HEK293 (cell line): ENCODE results near the gene ERBB2.
A peak's percentile ranks its signal among the peaks of the same experiment; 100 is the strongest.

Source experiments
- KLF8 ChIP-seq: fragments of 450-650 bp; formaldehyde crosslinking; IDR thresholded peaks from 2 replicates; pipeline ENCODE4 v1.5.1; 2016; ENCODE audit warnings: missing biosample characterization, missing genetic modification characterization
- MYNN ChIP-seq: fragments of 450-650 bp; formaldehyde crosslinking; IDR thresholded peaks from 2 replicates; pipeline ENCODE4 v1.5.1; 2016; ENCODE audit warnings: missing biosample characterization, missing genetic modification characterization, borderline replicate concordance
- MZF1 ChIP-seq: fragments of 450-650 bp; formaldehyde crosslinking; IDR thresholded peaks from 2 replicates; pipeline ENCODE4 v1.5.1; 2017; ENCODE audit warnings: missing biosample characterization, missing genetic modification characterization, borderline replicate concordance
- SETDB1 ChIP-seq: IDR thresholded peaks from one replicate; pipeline ENCODE4 v1.6.1; 2017; ENCODE audit warnings: mild to moderate bottlenecking, low read length, moderate library complexity, mixed read lengths; ENCODE audit not compliant: insufficient read length
- SP7 ChIP-seq: fragments of 450-650 bp; formaldehyde crosslinking; IDR thresholded peaks from 2 replicates; pipeline ENCODE4 v1.5.1; 2016; ENCODE audit warnings: missing biosample characterization, missing genetic modification characterization
- ZBTB1 ChIP-seq: fragments of 450-650 bp; formaldehyde crosslinking; IDR thresholded peaks from 2 replicates; pipeline ENCODE4 v1.5.1; 2016; ENCODE audit warnings: missing biosample characterization, missing genetic modification characterization
- ZBTB48 ChIP-seq: fragments of 450-650 bp; formaldehyde crosslinking; IDR thresholded peaks from 2 replicates; pipeline ENCODE4 v1.5.1; 2016; ENCODE audit warnings: missing biosample characterization, missing genetic modification characterization
- ZBTB7A ChIP-seq: fragments of 450-650 bp; formaldehyde crosslinking; IDR thresholded peaks from 2 replicates; pipeline ENCODE4 v1.5.1; 2016; ENCODE audit warnings: low read depth, missing biosample characterization, missing genetic modification characterization
- ZIC2 ChIP-seq: fragments of 450-650 bp; formaldehyde crosslinking; IDR thresholded peaks from 2 replicates; pipeline ENCODE4 v1.5.1; 2016; ENCODE audit warnings: missing biosample characterization, missing genetic modification characterization
- ZNF112 ChIP-seq: fragments of 450-650 bp; formaldehyde crosslinking; IDR thresholded peaks from 2 replicates; pipeline ENCODE4 v1.5.0; 2017; ENCODE audit warnings: missing biosample characterization, missing genetic modification characterization
- ZNF140 ChIP-seq: fragments of 450-650 bp; formaldehyde crosslinking; IDR thresholded peaks from 2 replicates; pipeline ENCODE4 v1.5.1; 2016; ENCODE audit warnings: missing biosample characterization, missing genetic modification characterization
- ZNF146 ChIP-seq: fragments of 450-650 bp; formaldehyde crosslinking; IDR thresholded peaks from 2 replicates; pipeline ENCODE4 v1.5.1; 2016; ENCODE audit warnings: missing biosample characterization, missing genetic modification characterization
- ZNF155 ChIP-seq: fragments of 450-650 bp; formaldehyde crosslinking; IDR thresholded peaks from 2 replicates; pipeline ENCODE4 v1.5.1; 2016; ENCODE audit warnings: missing biosample characterization, missing genetic modification characterization
- ZNF169 ChIP-seq: fragments of 450-650 bp; formaldehyde crosslinking; IDR thresholded peaks from 2 replicates; pipeline ENCODE4 v1.5.1; 2016; ENCODE audit warnings: missing biosample characterization, missing genetic modification characterization
- ZNF175 ChIP-seq: fragments of 450-650 bp; formaldehyde crosslinking; IDR thresholded peaks from 2 replicates; pipeline ENCODE4 v1.5.1; 2016; ENCODE audit warnings: missing biosample characterization, missing genetic modification characterization
- ZNF214 ChIP-seq: fragments of 450-650 bp; formaldehyde crosslinking; IDR thresholded peaks from 2 replicates; pipeline ENCODE4 v1.5.1; 2017; ENCODE audit warnings: missing biosample characterization, mild to moderate bottlenecking, missing genetic modification characterization, borderline replicate concordance
- ZNF221 ChIP-seq: fragments of 450-650 bp; formaldehyde crosslinking; IDR thresholded peaks from 2 replicates; pipeline ENCODE4 v1.5.1; 2017; ENCODE audit warnings: missing biosample characterization, missing genetic modification characterization, borderline replicate concordance
- ZNF302 ChIP-seq: fragments of 450-650 bp; formaldehyde crosslinking; IDR thresholded peaks from 2 replicates; pipeline ENCODE4 v1.5.1; 2016; ENCODE audit warnings: missing biosample characterization, missing genetic modification characterization, low read depth
- ZNF311 ChIP-seq: fragments of 450-650 bp; formaldehyde crosslinking; IDR thresholded peaks from 2 replicates; pipeline ENCODE4 v1.5.1; 2017; ENCODE audit warnings: missing biosample characterization, missing genetic modification characterization, borderline replicate concordance
- ZNF324 ChIP-seq: fragments of 450-650 bp; formaldehyde crosslinking; IDR thresholded peaks from 2 replicates; pipeline ENCODE4 v1.5.1; 2016; ENCODE audit warnings: missing biosample characterization, missing genetic modification characterization
- ZNF354C ChIP-seq: fragments of 450-650 bp; formaldehyde crosslinking; IDR thresholded peaks from 2 replicates; pipeline ENCODE4 v1.5.1; 2016; ENCODE audit warnings: missing biosample characterization, missing genetic modification characterization, low read depth, borderline replicate concordance
- ZNF37A ChIP-seq: fragments of 450-650 bp; IDR thresholded peaks from 2 replicates; pipeline ENCODE4 v1.5.1; 2018; ENCODE audit warnings: missing biosample characterization, missing genetic modification characterization
- ZNF433 ChIP-seq: fragments of 450-650 bp; formaldehyde crosslinking; IDR thresholded peaks from 2 replicates; pipeline ENCODE4 v1.5.1; 2016; ENCODE audit warnings: missing biosample characterization, missing genetic modification characterization, low read depth
- ZNF558 ChIP-seq: fragments of 450-650 bp; formaldehyde crosslinking; IDR thresholded peaks from 2 replicates; pipeline ENCODE4 v1.5.1; 2016; ENCODE audit warnings: missing biosample characterization, missing genetic modification characterization
- ZNF600 ChIP-seq: fragments of 450-650 bp; formaldehyde crosslinking; IDR thresholded peaks from 2 replicates; pipeline ENCODE4 v1.5.1; 2016; ENCODE audit warnings: missing biosample characterization, missing genetic modification characterization
- ZNF629 ChIP-seq: fragments of 450-650 bp; formaldehyde crosslinking; IDR thresholded peaks from 2 replicates; pipeline ENCODE4 v1.5.1; 2017; ENCODE audit warnings: missing biosample characterization, missing genetic modification characterization
- TF ChIP-seq, protein P1 (sequence below): fragments of 450-650 bp; formaldehyde crosslinking; conservative IDR thresholded peaks from 2 replicates; pipeline ENCODE4 v1.5.1; 2016; ENCODE audit warnings: low read depth, missing biosample characterization, missing genetic modification characterization
- TF ChIP-seq, protein P2 (sequence below): fragments of 450-650 bp; formaldehyde crosslinking; IDR thresholded peaks from 2 replicates; pipeline ENCODE4 v1.5.1; 2016; ENCODE audit warnings: missing biosample characterization, missing genetic modification characterization
- TF ChIP-seq, protein P3 (sequence below): fragments of 450-650 bp; formaldehyde crosslinking; IDR thresholded peaks from 2 replicates; pipeline ENCODE4 v1.5.1; 2016; ENCODE audit warnings: missing biosample characterization, missing genetic modification characterization
- TF ChIP-seq, protein P4 (sequence below): fragments of 450-650 bp; formaldehyde crosslinking; IDR thresholded peaks from 2 replicates; pipeline ENCODE4 v1.5.1; 2016; ENCODE audit warnings: missing biosample characterization, missing genetic modification characterization

The ERBB2 gene

DNA sequence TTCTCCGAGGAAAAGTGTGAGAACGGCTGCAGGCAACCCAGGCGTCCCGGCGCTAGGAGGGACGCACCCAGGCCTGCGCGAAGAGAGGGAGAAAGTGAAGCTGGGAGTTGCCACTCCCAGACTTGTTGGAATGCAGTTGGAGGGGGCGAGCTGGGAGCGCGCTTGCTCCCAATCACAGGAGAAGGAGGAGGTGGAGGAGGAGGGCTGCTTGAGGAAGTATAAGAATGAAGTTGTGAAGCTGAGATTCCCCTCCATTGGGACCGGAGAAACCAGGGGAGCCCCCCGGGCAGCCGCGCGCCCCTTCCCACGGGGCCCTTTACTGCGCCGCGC, at the start of gene ERBB2 (continued):
- TF ChIP-seq ZNF146 (tag by site-specific recombination), result no peak
- no peak for TF ChIP-seq ZNF433 (tag by site-specific recombination)
- TF ChIP-seq KLF8 (tag by site-specific recombination), result peak; percentile 70; the same call in 1 of the 2 replicates
- TF ChIP-seq, protein P1, sequence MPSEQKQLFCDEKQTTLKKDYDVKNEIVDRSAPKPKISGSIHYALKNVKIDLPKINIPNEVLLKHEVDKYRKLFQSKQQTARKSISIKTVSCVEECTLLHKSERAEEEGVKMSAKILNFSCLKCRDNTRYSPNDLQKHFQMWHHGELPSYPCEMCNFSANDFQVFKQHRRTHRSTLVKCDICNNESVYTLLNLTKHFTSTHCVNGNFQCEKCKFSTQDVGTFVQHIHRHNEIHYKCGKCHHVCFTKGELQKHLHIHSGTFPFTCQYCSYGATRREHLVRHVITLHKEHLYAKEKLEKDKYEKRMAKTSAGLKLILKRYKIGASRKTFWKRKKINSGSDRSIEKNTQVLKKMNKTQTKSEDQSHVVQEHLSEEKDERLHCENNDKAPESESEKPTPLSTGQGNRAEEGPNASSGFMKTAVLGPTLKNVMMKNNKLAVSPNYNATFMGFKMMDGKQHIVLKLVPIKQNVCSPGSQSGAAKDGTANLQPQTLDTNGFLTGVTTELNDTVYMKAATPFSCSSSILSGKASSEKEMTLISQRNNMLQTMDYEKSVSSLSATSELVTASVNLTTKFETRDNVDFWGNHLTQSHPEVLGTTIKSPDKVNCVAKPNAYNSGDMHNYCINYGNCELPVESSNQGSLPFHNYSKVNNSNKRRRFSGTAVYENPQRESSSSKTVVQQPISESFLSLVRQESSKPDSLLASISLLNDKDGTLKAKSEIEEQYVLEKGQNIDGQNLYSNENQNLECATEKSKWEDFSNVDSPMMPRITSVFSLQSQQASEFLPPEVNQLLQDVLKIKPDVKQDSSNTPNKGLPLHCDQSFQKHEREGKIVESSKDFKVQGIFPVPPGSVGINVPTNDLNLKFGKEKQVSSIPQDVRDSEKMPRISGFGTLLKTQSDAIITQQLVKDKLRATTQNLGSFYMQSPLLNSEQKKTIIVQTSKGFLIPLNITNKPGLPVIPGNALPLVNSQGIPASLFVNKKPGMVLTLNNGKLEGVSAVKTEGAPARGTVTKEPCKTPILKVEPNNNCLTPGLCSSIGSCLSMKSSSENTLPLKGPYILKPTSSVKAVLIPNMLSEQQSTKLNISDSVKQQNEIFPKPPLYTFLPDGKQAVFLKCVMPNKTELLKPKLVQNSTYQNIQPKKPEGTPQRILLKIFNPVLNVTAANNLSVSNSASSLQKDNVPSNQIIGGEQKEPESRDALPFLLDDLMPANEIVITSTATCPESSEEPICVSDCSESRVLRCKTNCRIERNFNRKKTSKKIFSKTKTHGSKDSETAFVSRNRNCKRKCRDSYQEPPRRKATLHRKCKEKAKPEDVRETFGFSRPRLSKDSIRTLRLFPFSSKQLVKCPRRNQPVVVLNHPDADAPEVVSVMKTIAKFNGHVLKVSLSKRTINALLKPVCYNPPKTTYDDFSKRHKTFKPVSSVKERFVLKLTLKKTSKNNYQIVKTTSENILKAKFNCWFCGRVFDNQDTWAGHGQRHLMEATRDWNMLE (tag by site-specific recombination), result no peak
- TF ChIP-seq, protein P2, sequence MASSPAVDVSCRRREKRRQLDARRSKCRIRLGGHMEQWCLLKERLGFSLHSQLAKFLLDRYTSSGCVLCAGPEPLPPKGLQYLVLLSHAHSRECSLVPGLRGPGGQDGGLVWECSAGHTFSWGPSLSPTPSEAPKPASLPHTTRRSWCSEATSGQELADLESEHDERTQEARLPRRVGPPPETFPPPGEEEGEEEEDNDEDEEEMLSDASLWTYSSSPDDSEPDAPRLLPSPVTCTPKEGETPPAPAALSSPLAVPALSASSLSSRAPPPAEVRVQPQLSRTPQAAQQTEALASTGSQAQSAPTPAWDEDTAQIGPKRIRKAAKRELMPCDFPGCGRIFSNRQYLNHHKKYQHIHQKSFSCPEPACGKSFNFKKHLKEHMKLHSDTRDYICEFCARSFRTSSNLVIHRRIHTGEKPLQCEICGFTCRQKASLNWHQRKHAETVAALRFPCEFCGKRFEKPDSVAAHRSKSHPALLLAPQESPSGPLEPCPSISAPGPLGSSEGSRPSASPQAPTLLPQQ, result no peak
- TF ChIP-seq MYNN (tag by site-specific recombination), result no peak
- TF ChIP-seq ZBTB48, result no peak
- TF ChIP-seq, protein P3, sequence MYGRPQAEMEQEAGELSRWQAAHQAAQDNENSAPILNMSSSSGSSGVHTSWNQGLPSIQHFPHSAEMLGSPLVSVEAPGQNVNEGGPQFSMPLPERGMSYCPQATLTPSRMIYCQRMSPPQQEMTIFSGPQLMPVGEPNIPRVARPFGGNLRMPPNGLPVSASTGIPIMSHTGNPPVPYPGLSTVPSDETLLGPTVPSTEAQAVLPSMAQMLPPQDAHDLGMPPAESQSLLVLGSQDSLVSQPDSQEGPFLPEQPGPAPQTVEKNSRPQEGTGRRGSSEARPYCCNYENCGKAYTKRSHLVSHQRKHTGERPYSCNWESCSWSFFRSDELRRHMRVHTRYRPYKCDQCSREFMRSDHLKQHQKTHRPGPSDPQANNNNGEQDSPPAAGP, result no peak
- TF ChIP-seq ZNF324, result no peak
- TF ChIP-seq SP7 (tag by site-specific recombination), result no peak; the same call in 1 of the 2 replicates
- no peak for TF ChIP-seq ZNF169 (tag by site-specific recombination)
- no peak for TF ChIP-seq SETDB1
- TF ChIP-seq ZNF175 (tag by site-specific recombination), result no peak
- no peak for TF ChIP-seq ZNF112 (tag by site-specific recombination)
- no peak for TF ChIP-seq ZNF302 (tag by site-specific recombination)
- TF ChIP-seq ZNF214 (tag by site-specific recombination), result no peak
- TF ChIP-seq ZNF354C (tag by site-specific recombination), result no peak
- no peak for TF ChIP-seq ZNF155
- no peak for TF ChIP-seq MZF1
- TF ChIP-seq ZNF140, result no peak
- no peak for TF ChIP-seq ZNF37A (tag by site-specific recombination)
- no peak for TF ChIP-seq ZNF629 (tag by site-specific recombination)
- no peak for TF ChIP-seq ZIC2 (tag by site-specific recombination)
- no peak for TF ChIP-seq ZNF311 (tag by site-specific recombination)
- no peak for TF ChIP-seq ZNF221 (tag by site-specific recombination)
- TF ChIP-seq ZNF600 (tag by site-specific recombination), result no peak
- no peak for TF ChIP-seq ZBTB1 (tag by site-specific recombination)
- TF ChIP-seq ZBTB7A, result no peak
- TF ChIP-seq ZNF558 (tag by site-specific recombination), result no peak
- TF ChIP-seq, protein P4, sequence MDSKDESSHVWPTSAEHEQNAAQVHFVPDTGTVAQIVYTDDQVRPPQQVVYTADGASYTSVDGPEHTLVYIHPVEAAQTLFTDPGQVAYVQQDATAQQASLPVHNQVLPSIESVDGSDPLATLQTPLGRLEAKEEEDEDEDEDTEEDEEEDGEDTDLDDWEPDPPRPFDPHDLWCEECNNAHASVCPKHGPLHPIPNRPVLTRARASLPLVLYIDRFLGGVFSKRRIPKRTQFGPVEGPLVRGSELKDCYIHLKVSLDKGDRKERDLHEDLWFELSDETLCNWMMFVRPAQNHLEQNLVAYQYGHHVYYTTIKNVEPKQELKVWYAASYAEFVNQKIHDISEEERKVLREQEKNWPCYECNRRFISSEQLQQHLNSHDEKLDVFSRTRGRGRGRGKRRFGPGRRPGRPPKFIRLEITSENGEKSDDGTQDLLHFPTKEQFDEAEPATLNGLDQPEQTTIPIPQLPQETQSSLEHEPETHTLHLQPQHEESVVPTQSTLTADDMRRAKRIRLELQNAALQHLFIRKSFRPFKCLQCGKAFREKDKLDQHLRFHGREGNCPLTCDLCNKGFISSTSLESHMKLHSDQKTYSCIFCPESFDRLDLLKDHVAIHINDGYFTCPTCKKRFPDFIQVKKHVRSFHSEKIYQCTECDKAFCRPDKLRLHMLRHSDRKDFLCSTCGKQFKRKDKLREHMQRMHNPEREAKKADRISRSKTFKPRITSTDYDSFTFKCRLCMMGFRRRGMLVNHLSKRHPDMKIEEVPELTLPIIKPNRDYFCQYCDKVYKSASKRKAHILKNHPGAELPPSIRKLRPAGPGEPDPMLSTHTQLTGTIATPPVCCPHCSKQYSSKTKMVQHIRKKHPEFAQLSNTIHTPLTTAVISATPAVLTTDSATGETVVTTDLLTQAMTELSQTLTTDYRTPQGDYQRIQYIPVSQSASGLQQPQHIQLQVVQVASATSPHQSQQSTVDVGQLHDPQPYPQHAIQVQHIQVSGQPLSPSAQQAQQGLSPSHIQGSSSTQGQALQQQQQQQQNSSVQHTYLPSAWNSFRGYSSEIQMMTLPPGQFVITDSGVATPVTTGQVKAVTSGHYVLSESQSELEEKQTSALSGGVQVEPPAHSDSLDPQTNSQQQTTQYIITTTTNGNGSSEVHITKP, result peak; percentile 52
